A673 (cell line): ENCODE measurements around the gene CAPZB. TPM values are rescaled to one million over a fixed set of nuclear protein-coding genes. Genes with fewer than 3 reads are reported as not detected.

Experiments
- BruUV-seq: library from RNA; stranded (reverse); fragments of 400-500 nt; replicated peaks from 2 replicates; lab custom pipeline; 2021; lab: Mats Ljungman, UMichigan
- CTCF ChIA-PET: fragments of 300-600 bp; sonication (Branson Sonifier 250); formaldehyde crosslinking; loops from one replicate; lab custom pipeline; 2022; ENCODE audit warnings: antibody characterized with exemption; lab: Charles Lee
- POLR2A ChIA-PET: fragments of 300-600 bp; sonication (Branson Sonifier 250); formaldehyde crosslinking; loops from one replicate; lab custom pipeline; 2022; ENCODE audit warnings: antibody characterized with exemption; ENCODE audit not compliant: low non-redundant PET; lab: Charles Lee
- DNase-seq: peaks from one replicate; pipeline ENCODE4 v3.0.0-alpha.2; 2015; ENCODE audit warnings: low spot score
- H3K27ac ChIP-seq: fragments of 200-600 bp; sonication (generic); 2 replicates; pipeline ENCODE4 v1.5.1; 2016; ENCODE audit warnings: mixed run types, low read depth, mild to moderate bottlenecking, mixed read lengths, antibody characterized with exemption, low read length; ENCODE audit not compliant: poor library complexity, severe bottlenecking
- H3K27me3 ChIP-seq: fragments of 200-600 bp; sonication (generic); replicated peaks from 2 replicates; pipeline ENCODE4 v1.6.1; 2017; ENCODE audit warnings: mixed run types, low read depth, mild to moderate bottlenecking, mixed read lengths, antibody characterized with exemption, low read length; ENCODE audit not compliant: insufficient read depth, poor library complexity
- H3K36me3 ChIP-seq: fragments of 200-600 bp; sonication (generic); 2 replicates; pipeline ENCODE4 v1.6.1; 2016; ENCODE audit warnings: mixed run types, mild to moderate bottlenecking, mixed read lengths, antibody characterized with exemption, low read length; ENCODE audit not compliant: insufficient read depth, poor library complexity, severe bottlenecking
- H3K4me1 ChIP-seq: fragments of 200-600 bp; sonication (generic); 2 replicates; pipeline ENCODE4 v1.6.1; 2017; ENCODE audit warnings: mixed run types, mild to moderate bottlenecking, mixed read lengths, antibody characterized with exemption, low read length; ENCODE audit not compliant: insufficient read depth, poor library complexity, severe bottlenecking
- H3K4me3 ChIP-seq: fragments of 200-600 bp; sonication (generic); 2 replicates; pipeline ENCODE4 v1.5.1; 2016; ENCODE audit warnings: low read depth, mixed run types, mild to moderate bottlenecking, mixed read lengths, low read length; ENCODE audit not compliant: poor library complexity, severe bottlenecking
- H3K9me3 ChIP-seq: fragments of 200-600 bp; sonication (generic); 2 replicates; pipeline ENCODE4 v1.6.1; 2016; ENCODE audit warnings: mixed run types, low read depth, mild to moderate bottlenecking, mixed read lengths, antibody characterized with exemption, low read length; ENCODE audit not compliant: poor library complexity, severe bottlenecking
- CTCF ChIP-seq: fragments of 300-800, 200-600 bp; sonication (generic); conservative IDR thresholded peaks from 2 replicates; pipeline ENCODE4 v1.5.1; 2017; ENCODE audit warnings: low read depth, mild to moderate bottlenecking, antibody characterized with exemption, low read length, moderate library complexity, mixed read lengths
- EZH2 ChIP-seq: fragments of 200-600 bp; sonication (generic); IDR thresholded peaks from 2 replicates; pipeline ENCODE4 v1.6.1; 2017; ENCODE audit warnings: borderline replicate concordance, low read depth, mild to moderate bottlenecking, mixed read lengths, antibody characterized with exemption, low read length; ENCODE audit not compliant: poor library complexity, severe bottlenecking
- intact Hi-C: fragments of 100-400 bp; cut with micrococcal nuclease; formaldehyde crosslinking; loops from one replicate; pipeline ENCODE4 v1.10.0; 2022; ENCODE audit not compliant: unreplicated experiment
- total RNA-seq: library from RNA; stranded (reverse); gene quantifications from 2 replicates; pipeline ENCODE4 v1.2.3, GENCODE V29; 2021

CAPZB gene
- total RNA-seq, 1 experiment from 2014 or later = 214 TPM

GRCh38 chr1:19466112-19466561 lies 19.2 kb downstream of the CAPZB start:
- DNase-seq = no peak
- Histone ChIP-seq H3K27me3 (no peaks in the 10 kb centered on the region), H3K4me1 (peaks cover 48% of the 10 kb centered on the region), H3K27ac (no peak overlapping the region), H3K36me3 (no peaks in the 10 kb centered on the region), H3K9me3 (no peaks in the 10 kb centered on the region), H3K4me3 (no peak overlapping the region)
- intact Hi-C loops = no loop called here
- ChIA-PET CTCF (no interaction called here), POLR2A (no interaction called here)
- TF ChIP-seq EZH2 = no peak
- no peak for TF ChIP-seq CTCF
- BruUV-seq = no TSS peak

GRCh38 chr1:19465650-19466049 lies 19.7 kb downstream of the CAPZB start:
- Histone ChIP-seq H3K27ac (no peak overlapping the region), H3K4me3 (no peak overlapping the region), H3K9me3 (no peaks in the 10 kb centered on the region), H3K4me1 (peaks cover 49% of the 10 kb centered on the region), H3K27me3 (no peaks in the 10 kb centered on the region), H3K36me3 (no peaks in the 10 kb centered on the region)
- ChIA-PET POLR2A (no interaction called here), CTCF (no interaction called here)
- no peak for DNase-seq
- no TSS peak for BruUV-seq
- intact Hi-C loops = no loop called here
- TF ChIP-seq EZH2 (no peak), CTCF (no peak)

- Histone ChIP-seq H3K9me3 (no peaks in the 10 kb centered on the region), H3K4me3 (no peak overlapping the region), H3K27ac (no peak overlapping the region), H3K27me3 (no peaks in the 10 kb centered on the region), H3K4me1 (peaks cover 50% of the 10 kb centered on the region), H3K36me3 (no peaks in the 10 kb centered on the region)
- intact Hi-C loops = no loop called here
- CTCF ChIA-PET = no interaction called here
- no peak for DNase-seq
- POLR2A ChIA-PET = no interaction called here
- no peak for TF ChIP-seq EZH2
- no TSS peak for BruUV-seq
These were observed 20.2 kb downstream of the CAPZB start for GRCh38 chr1:19465123-19465522.

- H3K9me3 ChIP-seq = no peaks in the 10 kb centered on the region
- CTCF ChIA-PET = no interaction called here
- H3K27me3 ChIP-seq = no peaks in the 10 kb centered on the region
- no peak for DNase-seq
- H3K27ac ChIP-seq = no peak overlapping the region
- H3K4me3 ChIP-seq = no peak overlapping the region
- intact Hi-C loops = no loop called here
- no TSS peak for BruUV-seq
- H3K4me1 ChIP-seq = peaks cover 50% of the 10 kb centered on the region
- no peaks in the 10 kb centered on the region for H3K36me3 ChIP-seq
- POLR2A ChIA-PET = no interaction called here
- TF ChIP-seq EZH2 = no peak
- no peak for TF ChIP-seq CTCF
These were observed 20.6 kb downstream of the CAPZB start for GRCh38 chr1:19464696-19465095.
